GM21717 (cell line): ENCODE measurements around the gene PRND.
"Not testable (repeated sequence)": the region's sequence is repeated elsewhere in the genome, so short reads cannot be mapped to it uniquely, and the experiment has no call there.

Experiments used
- ATAC-seq: cut with Tn5 transposase; IDR thresholded peaks from one replicate; pipeline ENCODE4 v1.9.1; 2021; ENCODE audit warnings: mild to moderate bottlenecking, moderate library complexity; ENCODE audit not compliant: unreplicated experiment

PRND gene

DNA sequence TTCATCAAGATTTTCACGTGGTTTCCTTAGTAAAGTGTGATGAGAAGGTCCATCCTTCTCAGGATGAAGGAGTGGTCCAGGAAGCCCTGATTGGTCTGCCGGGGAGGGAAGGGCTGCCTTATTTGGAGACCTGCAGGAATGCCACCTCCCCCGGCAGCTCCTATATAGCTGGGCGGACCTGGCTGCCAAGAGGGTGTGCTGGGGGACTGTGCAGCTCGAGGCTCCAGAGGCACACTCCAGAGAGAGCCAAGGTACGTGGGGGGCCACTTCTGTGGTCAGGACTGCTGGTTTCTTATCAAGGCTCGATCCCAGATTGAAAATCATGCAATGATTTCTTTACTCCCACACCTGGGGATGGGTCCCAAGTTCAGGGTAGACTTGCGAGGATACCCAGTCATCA lies at the start of gene PRND:
Gene PRND (plus strand): TSS at position 191 of the 400 bp plus-strand sequence. CDS start 2,643 bp downstream, outside the sequence.
- ATAC-seq: no peak

DNA sequence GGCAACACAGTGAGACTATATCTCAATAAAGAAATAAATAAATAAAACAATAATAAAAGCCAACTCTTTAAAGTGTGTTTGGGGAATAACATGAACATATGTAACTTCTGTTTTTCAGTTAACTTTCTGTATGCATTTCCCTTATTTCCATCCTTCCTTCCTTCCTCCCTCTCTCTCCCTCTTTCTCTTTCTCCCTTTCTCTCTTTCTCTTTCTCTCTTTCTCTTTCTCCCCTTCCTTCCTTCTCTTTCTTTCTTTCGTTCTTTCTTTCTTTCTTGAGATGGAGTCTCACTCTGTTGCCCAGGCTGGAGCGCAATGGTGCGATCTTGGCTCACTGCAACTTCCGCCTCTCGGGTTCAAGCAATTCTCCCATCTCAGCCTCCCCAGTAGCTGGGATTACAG lies 48.8 kb upstream of the PRND start:
- ATAC-seq: no peak

DNA sequence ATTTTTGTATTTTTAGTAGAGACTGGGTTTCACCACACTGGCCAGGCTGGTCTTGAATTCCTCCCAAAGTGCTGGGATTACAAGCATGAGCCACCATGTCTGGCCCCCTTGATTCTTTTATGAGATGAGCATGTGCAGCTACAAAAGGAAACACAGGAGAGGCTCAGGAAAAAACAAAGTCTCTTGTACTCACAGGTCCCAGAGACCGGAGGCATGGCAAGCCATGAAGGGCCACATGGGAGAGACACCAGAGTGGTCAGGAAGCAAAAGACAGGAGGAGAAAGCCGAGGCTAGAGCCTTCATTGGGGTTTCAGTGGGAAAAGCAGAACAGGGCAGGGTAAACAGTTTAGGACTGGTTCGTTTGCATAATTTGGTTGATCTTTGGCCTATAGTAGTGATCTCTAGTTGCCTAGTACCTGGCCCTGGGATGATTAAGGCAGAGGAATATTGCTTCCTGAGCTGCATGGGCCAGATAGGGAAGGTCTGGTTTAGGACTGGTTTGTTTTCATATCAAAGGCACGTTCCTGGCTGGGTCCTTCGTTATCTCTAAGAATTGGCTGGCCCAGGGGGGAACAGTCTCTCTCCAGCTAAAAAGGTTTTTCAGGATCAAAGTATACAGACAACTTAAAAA lies 48.2 kb upstream of the PRND start:
- no peak for ATAC-seq

DNA sequence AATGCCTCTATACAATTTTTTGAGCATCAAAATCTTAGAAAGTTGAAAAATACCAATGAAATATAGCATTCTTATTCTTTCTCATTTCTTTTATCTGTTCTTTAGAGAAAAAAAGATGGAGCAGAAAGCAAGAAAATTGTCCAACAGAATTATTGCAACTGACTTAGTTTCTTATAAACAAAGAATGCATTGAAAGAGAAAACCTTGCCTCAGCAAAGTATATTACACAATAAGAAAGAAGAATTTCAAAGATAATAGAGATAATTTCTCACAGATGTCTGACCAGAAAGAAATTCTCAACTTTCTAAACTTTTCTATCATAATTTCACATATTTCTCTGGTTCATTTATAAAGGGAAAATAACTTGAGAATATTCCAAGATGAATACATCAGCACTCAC lies 47.0 kb upstream of the PRND start:
- no peak for ATAC-seq

GRCh38 chr20:4677846-4678245 lies 43.9 kb upstream of the PRND start:
- ATAC-seq: no peak

DNA sequence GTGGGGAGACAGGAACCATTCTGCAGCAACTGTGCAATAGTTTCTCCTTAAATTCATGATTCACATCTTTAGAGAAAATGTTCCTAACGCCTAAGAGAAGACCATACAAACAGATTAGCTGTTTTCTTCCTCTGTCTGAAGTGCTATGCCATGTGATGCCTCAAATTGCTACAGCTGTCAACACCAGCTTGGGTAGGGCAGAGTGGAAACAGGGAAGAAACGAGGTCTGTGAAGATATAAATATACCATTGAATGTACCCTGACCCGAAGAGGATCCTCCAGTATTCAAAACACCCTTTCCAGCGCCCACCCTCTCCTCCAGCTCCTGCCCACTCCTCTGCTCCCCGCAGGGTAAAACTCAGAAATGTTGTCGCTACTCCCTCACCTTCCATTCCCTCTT lies 40.3 kb upstream of the PRND start:
- no peak for ATAC-seq

DNA sequence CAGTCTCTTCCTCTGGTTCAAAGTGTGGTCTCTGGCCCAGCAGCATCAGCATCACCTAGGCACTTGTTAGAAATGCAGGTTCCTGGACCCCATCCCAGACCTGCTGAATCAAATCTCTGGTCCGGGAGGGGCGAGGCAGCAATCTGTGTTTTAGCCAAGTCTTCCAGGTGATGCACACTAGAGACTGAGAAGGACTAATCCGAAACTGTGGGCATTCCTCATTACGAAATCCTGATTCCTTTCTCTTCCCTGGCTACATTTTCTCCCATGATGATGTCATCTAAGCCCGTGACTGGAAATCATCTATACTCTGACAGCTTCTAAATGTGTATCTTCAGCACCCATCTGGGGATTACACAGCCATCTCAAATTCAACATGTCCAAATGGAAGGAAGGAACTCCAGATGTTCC lies 39.7 kb upstream of the PRND start:
- no peak for ATAC-seq

DNA sequence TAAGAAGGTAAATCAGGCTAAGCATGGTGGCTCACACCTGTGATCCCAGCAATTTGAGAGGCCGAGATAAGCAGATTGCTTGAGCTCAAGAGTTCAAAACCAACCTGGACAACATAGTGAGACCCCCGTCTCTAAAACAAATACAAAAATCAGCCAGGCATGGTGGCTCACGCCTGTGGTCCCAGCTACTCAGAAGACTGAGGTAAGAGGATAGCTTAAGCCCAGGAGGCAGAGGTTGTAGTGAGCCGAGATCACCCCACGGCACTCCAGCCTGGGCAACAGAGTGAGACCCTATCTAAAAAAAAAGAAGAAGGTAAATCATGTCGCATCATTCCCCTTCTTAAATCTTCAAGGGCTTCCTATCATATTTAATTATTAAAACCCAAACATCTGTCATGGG lies 39.0 kb upstream of the PRND start:
- no peak for ATAC-seq

DNA sequence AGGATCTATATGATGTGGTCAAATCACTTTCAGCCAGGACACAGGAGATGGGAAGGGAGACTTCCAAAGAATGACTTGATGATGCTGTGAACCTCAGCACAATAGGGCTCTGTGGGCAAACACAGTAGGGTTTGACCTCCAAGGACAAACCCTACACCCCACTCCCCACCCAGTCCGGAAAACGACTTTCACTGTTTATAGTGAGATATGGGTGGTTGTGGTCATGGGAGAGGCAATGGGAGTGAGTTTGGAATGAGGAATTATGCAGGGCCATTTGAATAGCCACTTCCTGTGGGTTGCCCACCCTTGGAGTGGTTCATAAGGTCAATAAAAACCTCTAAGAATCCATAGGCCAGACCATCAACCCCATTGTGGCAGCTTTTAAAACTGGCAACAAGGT lies 38.4 kb upstream of the PRND start:
- ATAC-seq: no peak

GRCh38 chr20:4684837-4685413 lies 36.8 kb upstream of the PRND start:
- no peak for ATAC-seq

- no peak for ATAC-seq
Measured at GRCh38 chr20:4685923-4686221, 35.8 kb upstream of the PRND start.

DNA sequence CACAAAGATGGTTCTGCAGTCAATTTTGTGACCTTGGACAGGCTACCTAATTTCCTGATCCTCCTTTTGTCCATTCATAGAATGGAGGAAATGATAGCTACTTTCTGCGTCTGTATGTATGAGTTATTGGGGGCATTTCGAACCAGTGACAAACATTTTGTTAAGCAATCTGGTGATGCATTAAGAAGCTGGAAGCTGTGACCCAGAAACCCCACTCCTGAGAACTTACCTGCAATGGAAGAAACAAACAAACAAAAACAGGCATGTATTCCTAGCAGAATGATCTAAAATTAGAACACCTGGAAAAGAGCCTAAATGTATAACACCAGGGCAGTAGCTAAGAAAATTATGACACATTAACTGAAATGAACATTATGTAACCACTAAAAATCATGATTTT lies 33.4 kb upstream of the PRND start:
- ATAC-seq: no peak

GRCh38 chr20:4689220-4689619 lies 32.5 kb upstream of the PRND start:
- ATAC-seq: no peak

GRCh38 chr20:4691753-4692152 lies 30.0 kb upstream of the PRND start:
- ATAC-seq: no peak

DNA sequence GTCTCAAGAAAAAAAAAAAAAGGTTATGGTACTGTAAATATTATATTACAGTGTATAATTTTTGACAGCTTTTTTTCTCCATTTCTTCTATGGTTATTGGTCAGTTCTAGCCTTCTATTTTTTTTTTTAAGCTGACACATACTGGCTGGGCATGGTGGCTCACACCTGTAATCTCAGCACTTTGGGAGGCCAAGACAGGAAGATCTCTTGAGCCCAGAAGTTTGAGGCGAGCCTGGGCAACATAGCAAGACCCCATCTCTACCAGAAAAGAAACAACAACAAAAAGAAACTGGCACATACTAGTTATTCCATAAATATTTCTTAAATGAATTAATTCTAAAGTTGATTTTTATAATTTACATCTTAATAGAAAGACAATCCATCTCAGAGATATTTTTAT lies 27.6 kb upstream of the PRND start:
- ATAC-seq: no peak

DNA sequence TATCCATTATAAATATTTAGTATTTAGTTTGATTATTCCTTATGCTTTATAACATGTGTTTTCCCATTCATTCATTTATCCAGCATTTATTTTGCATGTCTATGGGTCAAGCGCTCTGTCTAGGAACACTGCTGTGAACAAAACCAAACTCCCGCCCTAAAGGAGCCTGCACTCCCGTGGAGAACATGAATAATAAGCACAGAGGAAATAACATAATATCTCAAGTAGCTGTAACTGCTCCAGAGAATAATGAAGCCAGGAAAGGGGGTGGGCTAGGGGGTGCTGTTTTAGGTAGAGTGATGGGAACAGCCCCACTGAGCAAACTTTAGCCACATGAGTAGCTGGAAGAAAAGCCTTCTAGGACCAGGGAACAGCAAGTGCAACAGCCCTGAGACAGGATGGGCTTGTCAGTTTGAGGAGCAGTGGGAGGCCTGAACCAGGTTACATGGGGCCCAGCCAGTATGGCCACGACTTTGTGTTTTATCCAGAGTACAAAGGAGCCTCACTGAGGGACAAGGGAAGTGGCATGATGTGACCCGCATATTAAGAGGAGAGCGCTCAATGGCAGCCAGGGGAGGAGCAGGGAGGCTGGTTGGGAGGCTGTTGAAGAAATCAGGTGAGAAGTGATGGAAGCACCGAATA lies 24.4 kb upstream of the PRND start:
- no peak for ATAC-seq

- no peak for ATAC-seq
Measured at GRCh38 chr20:4697831-4698221, 23.9 kb upstream of the PRND start.

GRCh38 chr20:4699216-4699615 lies 22.5 kb upstream of the PRND start:
- no peak for ATAC-seq

- no peak for ATAC-seq
Measured at GRCh38 chr20:4699957-4700356, 21.8 kb upstream of the PRND start.

GRCh38 chr20:4702562-4703280 lies 19.0 kb upstream of the PRND start:
- no peak for ATAC-seq

- ATAC-seq: no peak
Measured at GRCh38 chr20:4703281-4703676, 18.4 kb upstream of the PRND start.

- ATAC-seq: not testable (repeated sequence)
Measured at GRCh38 chr20:4706941-4707340, 14.8 kb upstream of the PRND start.
